Stomach (tissue), 4 donors: ENCODE results near the gene XKRX.

Source experiments
- POLR2A ChIP-seq, 4 donors: fragments of 450-650 bp; IDR thresholded peaks; one replicate each; pipeline ENCODE4 v1.6.1; 2016; ENCODE audit warnings: antibody characterized with exemption in 4 of 4, control low read depth in 2 of 4, mild to moderate bottlenecking in 1 of 4, moderate library complexity in 1 of 4
- POLR2AphosphoS5 ChIP-seq, 3 donors: sonication (generic); formaldehyde crosslinking; IDR thresholded peaks; one replicate each; pipeline ENCODE4 v1.6.1; 2016; ENCODE audit warnings: antibody characterized with exemption in 3 of 3
- TF ChIP-seq, protein P1 (sequence below), 7 experiments: fragments of 450-650 bp in 4 of 7; fragments of 200-600 bp in 3 of 7; sonication (generic) in 3 of 7; IDR thresholded peaks; one replicate each; pipeline ENCODE4 v1.5.1; 2016 to 2019; ENCODE audit warnings: antibody characterized with exemption in 7 of 7, control low read depth in 2 of 7, mild to moderate bottlenecking in 1 of 7

DNA sequence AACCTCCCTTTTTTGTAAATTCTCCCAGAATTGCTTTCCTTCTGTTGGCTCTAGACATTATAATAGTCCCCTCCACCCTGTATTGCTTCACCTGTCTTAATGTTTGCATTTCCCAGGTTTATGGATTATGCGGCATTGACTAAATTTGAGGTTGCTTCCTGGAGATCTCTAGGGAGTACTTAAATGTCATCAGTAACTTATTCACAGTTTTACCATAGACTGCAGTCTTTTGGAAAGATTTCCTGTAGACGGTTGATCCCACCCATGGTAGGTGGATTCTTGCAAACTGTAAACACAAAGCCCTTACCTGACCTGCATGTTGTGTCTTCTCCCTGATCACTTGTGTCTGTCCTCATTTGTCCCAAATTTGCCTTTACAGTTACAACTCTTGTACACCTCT is 48.3 kb downstream of the XKRX start:
- TF ChIP-seq, protein P1, sequence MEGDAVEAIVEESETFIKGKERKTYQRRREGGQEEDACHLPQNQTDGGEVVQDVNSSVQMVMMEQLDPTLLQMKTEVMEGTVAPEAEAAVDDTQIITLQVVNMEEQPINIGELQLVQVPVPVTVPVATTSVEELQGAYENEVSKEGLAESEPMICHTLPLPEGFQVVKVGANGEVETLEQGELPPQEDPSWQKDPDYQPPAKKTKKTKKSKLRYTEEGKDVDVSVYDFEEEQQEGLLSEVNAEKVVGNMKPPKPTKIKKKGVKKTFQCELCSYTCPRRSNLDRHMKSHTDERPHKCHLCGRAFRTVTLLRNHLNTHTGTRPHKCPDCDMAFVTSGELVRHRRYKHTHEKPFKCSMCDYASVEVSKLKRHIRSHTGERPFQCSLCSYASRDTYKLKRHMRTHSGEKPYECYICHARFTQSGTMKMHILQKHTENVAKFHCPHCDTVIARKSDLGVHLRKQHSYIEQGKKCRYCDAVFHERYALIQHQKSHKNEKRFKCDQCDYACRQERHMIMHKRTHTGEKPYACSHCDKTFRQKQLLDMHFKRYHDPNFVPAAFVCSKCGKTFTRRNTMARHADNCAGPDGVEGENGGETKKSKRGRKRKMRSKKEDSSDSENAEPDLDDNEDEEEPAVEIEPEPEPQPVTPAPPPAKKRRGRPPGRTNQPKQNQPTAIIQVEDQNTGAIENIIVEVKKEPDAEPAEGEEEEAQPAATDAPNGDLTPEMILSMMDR (IDR thresholded peaks at IDR 0.05) = no peak
- TF ChIP-seq POLR2AphosphoS5 (IDR thresholded peaks at IDR 0.05) (no peak), POLR2A (IDR thresholded peaks at IDR 0.05) (no peak)
